ENCODE data around the gene NPIPB5.
"Not testable (repeated sequence)": the region's sequence is repeated elsewhere in the genome, so short reads cannot be mapped to it uniquely, and the experiment has no call there.

DNA sequence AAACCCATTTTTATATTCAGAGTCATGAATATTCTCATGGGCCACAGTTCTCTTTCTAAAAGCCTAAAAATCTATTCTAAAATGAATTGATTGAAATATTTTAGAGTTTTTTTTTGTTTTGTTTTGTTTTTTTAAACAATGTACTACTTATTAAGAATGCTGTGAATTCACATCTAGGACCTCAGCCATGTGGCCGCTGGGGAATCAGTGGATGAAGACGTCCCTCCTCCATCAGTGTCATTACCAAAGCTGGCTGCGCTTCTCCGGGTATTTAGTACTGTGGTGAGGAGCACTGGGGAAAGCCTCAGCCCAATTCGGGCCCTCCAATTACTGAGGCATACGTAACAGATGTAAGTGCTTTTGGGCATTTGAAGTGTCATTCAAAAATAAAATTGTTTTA, 41.8 kb upstream of the NPIPB5 start:
- TF ChIP-seq, protein P1, sequence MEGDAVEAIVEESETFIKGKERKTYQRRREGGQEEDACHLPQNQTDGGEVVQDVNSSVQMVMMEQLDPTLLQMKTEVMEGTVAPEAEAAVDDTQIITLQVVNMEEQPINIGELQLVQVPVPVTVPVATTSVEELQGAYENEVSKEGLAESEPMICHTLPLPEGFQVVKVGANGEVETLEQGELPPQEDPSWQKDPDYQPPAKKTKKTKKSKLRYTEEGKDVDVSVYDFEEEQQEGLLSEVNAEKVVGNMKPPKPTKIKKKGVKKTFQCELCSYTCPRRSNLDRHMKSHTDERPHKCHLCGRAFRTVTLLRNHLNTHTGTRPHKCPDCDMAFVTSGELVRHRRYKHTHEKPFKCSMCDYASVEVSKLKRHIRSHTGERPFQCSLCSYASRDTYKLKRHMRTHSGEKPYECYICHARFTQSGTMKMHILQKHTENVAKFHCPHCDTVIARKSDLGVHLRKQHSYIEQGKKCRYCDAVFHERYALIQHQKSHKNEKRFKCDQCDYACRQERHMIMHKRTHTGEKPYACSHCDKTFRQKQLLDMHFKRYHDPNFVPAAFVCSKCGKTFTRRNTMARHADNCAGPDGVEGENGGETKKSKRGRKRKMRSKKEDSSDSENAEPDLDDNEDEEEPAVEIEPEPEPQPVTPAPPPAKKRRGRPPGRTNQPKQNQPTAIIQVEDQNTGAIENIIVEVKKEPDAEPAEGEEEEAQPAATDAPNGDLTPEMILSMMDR (IDR thresholded peaks at IDR 0.05 in 2 of 3, conservative IDR thresholded peaks at IDR 0.05 in 1 of 3; ENCODE audit: control insufficient read depth in 2 of 3, extremely low read depth in 1 of 3, insufficient read depth in 1 of 3, low read depth in 3 of 3, low read length in 3 of 3), result not testable (repeated sequence)
- not testable (repeated sequence) for TF ChIP-seq E4F1 (IDR thresholded peaks at IDR 0.05; ENCODE audit: borderline replicate concordance, partially characterized antibody); NFYB (IDR thresholded peaks at IDR 0.05; ENCODE audit: insufficient read depth, low read depth, low read length); CREB1 (IDR thresholded peaks at IDR 0.05; ENCODE audit: low read depth)

Measured in GM12878 (cell line).